SK-N-SH (cell line): ENCODE measurements around the gene FZD10.

Source experiments
- CTCF ChIP-seq: fragments of 200-600 bp; sonication (generic); IDR thresholded peaks from 2 replicates; pipeline ENCODE4 v1.6.1; 2017; ENCODE audit warnings: antibody characterized with exemption, mild to moderate bottlenecking, moderate library complexity
- EZH2phosphoT487 ChIP-seq: fragments of 200-600 bp; sonication (generic); IDR thresholded peaks from 2 replicates; pipeline ENCODE4 v1.6.1; 2017; ENCODE audit warnings: low read depth, mixed run types, mild to moderate bottlenecking, antibody characterized with exemption, moderate library complexity, borderline replicate concordance
- GABPA ChIP-seq: IDR thresholded peaks from 2 replicates; pipeline ENCODE4 v1.4.0; 2012; ENCODE audit warnings: low read depth, mild to moderate bottlenecking
- IRF3 ChIP-seq: fragments of 150-350 bp; IDR thresholded peaks from 2 replicates; pipeline ENCODE4 v1.6.1; 2016; ENCODE audit warnings: mild to moderate bottlenecking, low read depth, low read length
- MXI1 ChIP-seq: IDR thresholded peaks from 2 replicates; pipeline ENCODE4 v1.6.1; 2012; ENCODE audit warnings: mild to moderate bottlenecking, low read depth, low read length, improper control_type of control experiment
- NRF1 ChIP-seq: IDR thresholded peaks from 2 replicates; pipeline ENCODE4 v1.6.1; 2012; ENCODE audit warnings: low read depth, mild to moderate bottlenecking, low read length
- POLR2AphosphoS5 ChIP-seq: IDR thresholded peaks from 2 replicates; pipeline ENCODE4 v1.6.1; 2012; ENCODE audit warnings: low read depth, low read length
- RAD21 ChIP-seq: IDR thresholded peaks from 2 replicates; pipeline ENCODE4 v1.6.1; 2012; ENCODE audit warnings: mild to moderate bottlenecking, low read length
- RCOR1 ChIP-seq: fragments of 150-350 bp; IDR thresholded peaks from 2 replicates; pipeline ENCODE4 v1.6.1; 2017; ENCODE audit warnings: antibody characterized with exemption, low read length
- USF1 ChIP-seq: IDR thresholded peaks from 2 replicates; pipeline ENCODE4 v1.4.0; 2012; ENCODE audit warnings: low read depth, borderline replicate concordance
- TF ChIP-seq, protein P1 (sequence below): IDR thresholded peaks from 2 replicates; pipeline ENCODE4; 2012

DNA sequence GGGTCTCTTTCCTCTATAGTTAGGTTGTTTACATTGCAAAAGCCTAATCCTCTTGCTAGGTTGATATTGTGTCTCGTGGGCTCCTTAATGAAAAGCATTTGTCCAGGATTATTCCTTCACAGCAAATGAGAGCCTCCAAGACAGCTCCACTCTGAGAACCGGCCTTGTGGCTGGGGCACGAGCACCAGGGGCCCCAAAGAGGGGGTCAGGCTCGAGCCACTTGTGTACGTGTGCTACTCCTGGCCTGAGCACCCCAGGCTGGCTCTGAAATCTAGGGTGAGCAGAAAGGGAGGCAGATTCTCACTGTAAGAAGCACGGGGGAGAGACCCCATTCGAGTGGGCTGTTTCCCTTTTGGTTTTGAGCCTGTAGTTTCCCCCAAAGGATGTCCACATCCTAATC lies 45.0 kb upstream of the FZD10 start:
- TF ChIP-seq CTCF (no peak), GABPA (no peak), MXI1 (no peak), POLR2AphosphoS5 (no peak), USF1 (no peak), IRF3 (no peak), RAD21 (no peak), NRF1 (no peak), RCOR1 (no peak), EZH2phosphoT487 (no peak)
- TF ChIP-seq, protein P1, sequence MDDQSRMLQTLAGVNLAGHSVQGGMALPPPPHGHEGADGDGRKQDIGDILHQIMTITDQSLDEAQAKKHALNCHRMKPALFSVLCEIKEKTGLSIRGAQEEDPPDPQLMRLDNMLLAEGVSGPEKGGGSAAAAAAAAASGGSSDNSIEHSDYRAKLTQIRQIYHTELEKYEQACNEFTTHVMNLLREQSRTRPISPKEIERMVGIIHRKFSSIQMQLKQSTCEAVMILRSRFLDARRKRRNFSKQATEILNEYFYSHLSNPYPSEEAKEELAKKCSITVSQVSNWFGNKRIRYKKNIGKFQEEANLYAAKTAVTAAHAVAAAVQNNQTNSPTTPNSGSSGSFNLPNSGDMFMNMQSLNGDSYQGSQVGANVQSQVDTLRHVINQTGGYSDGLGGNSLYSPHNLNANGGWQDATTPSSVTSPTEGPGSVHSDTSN, result no peak
